ENCODE measurements around the gene ENTPD3. TPM values are rescaled to one million over a fixed set of nuclear protein-coding genes. Genes with fewer than 3 reads are reported as not detected.
A peak's percentile ranks its signal among the peaks of the same experiment; 100 is the strongest.

ENTPD3 gene
- total and polyA plus RNA-seq, 2 of the 13 experiments (the other 11 are each of a cell fraction or from before 2014, with no cell fraction given), result 0.07 TPM; not detected in 1

- no peak for ATAC-seq
- FAIRE-seq, result peak; percentile 4
- peaks cover 21% of the 10 kb centered on the region for H4K20me1 ChIP-seq (ENCODE audit: insufficient read depth, low read length)
- peak overlapping the region; percentile 80 to 98 (median 84) for H3K4me3 ChIP-seq (replicated peaks in 1 of 3; ENCODE audit: insufficient read depth in 1 of 3, low read depth in 2 of 3, low read length in 3 of 3)
- no peak overlapping the region for H2AFZ ChIP-seq (ENCODE audit: low read length)
- intact Hi-C loops (cut with micrococcal nuclease; ENCODE audit: unreplicated experiment), result loop anchor here (5.0 to 10.0 kb wide), 2 partner anchors 49 to 646 kb away; partner anchors contain the start of gene ZNF620
- ChIA-PET POLR2A (interaction anchor here (0.6 to 3.9 kb wide), 4 partner anchors 18 to 1594 kb away, joined by 4 to 37 read pairs (median 12); partner anchors contain the start of genes ZNF619, ZNF620 and ZNF621), CTCF (ENCODE audit: low intra/inter-chr PET ratio, low total read pairs) (no interaction called here)
- peaks cover 33% of the 10 kb centered on the region for H3K79me2 ChIP-seq (ENCODE audit: insufficient read depth, low read length)
- H3K9me3 ChIP-seq (ENCODE audit: low read length), result no peaks in the 10 kb centered on the region
- H3K27me3 ChIP-seq (ENCODE audit: control insufficient read depth in 1 of 2, insufficient read depth in 2 of 2, low read length in 2 of 2), result no peaks in the 10 kb centered on the region; a peak in 1 of 5 replicates
- DNase-seq (ENCODE audit: low spot score), result no peak
- H3K27ac ChIP-seq (ENCODE audit: extremely low read length, insufficient read depth, low read length), result peak overlapping the region; percentile 86
- peak overlapping the region; percentile 98 for H3K9ac ChIP-seq (ENCODE audit: insufficient read depth, low read depth, low read length)
- in situ Hi-C loops (cut with HindIII; ENCODE audit: extremely low pct_ligation_motif_present, low pct_unique_long_range_greater_than_20kb), result loop anchor here (10.0 kb wide), 1 partner anchor 144 kb away; no protein-coding TSS in a partner anchor
- H3K4me2 ChIP-seq (ENCODE audit: low read depth, low read length), result peak overlapping the region; percentile 85
- BruUV-seq (replicated peaks), result no TSS peak
- WGBS (ENCODE audit: low lambda C conversion rate), result 48% methylated on average over 4 of the region's 4 CpGs
- H3K4me1 ChIP-seq (ENCODE audit: insufficient read depth, low read length), result peaks cover 49% of the 10 kb centered on the region
- peaks cover 8 to 32% of the 10 kb centered on the region in 2 experiments for H3K36me3 ChIP-seq (replicated peaks in 1 of 2; ENCODE audit: control insufficient read depth in 1 of 2, insufficient read depth in 2 of 2, low read length in 2 of 2)
- no peak for TF ChIP-seq GATAD2A (CRISPR knock-in tag; IDR thresholded peaks at IDR 0.05)
- TF ChIP-seq E2F2 (CRISPR knock-in tag; IDR thresholded peaks at IDR 0.05; ENCODE audit: borderline replicate concordance), result no peak
- TF ChIP-seq HNF4A (CRISPR knock-in tag; IDR thresholded peaks at IDR 0.05), result peak; percentile 56
- TF ChIP-seq TBX3 (IDR thresholded peaks at IDR 0.05; ENCODE audit: borderline replicate concordance), result no peak
- TF ChIP-seq DR1 (CRISPR knock-in tag; IDR thresholded peaks at IDR 0.05), result no peak
- TF ChIP-seq ZNF337 (CRISPR knock-in tag; IDR thresholded peaks at IDR 0.05; ENCODE audit: borderline replicate concordance, low read depth), result no peak
- TF ChIP-seq NCOR1 (IDR thresholded peaks at IDR 0.05; ENCODE audit: borderline replicate concordance, low read length), result 0 out of 2 replicates have a peak, but pooled peaks have one; percentile 21
- 0 out of 2 replicates have a peak, but pooled peaks have one; percentile 29 for TF ChIP-seq ZBTB38 (CRISPR knock-in tag; IDR thresholded peaks at IDR 0.05)
- no peak for TF ChIP-seq PBX3 (CRISPR knock-in tag; IDR thresholded peaks at IDR 0.05; ENCODE audit: borderline replicate concordance)
- TF ChIP-seq JUND (CRISPR knock-in tag; IDR thresholded peaks at IDR 0.05), result no peak
- TF ChIP-seq ZNF329 (CRISPR knock-in tag; IDR thresholded peaks at IDR 0.05; ENCODE audit: low read depth), result no peak
- TF ChIP-seq ZNF782 (CRISPR knock-in tag; IDR thresholded peaks at IDR 0.05; ENCODE audit: borderline replicate concordance), result no peak
- TF ChIP-seq ZBED4 (CRISPR knock-in tag; IDR thresholded peaks at IDR 0.05; ENCODE audit: borderline replicate concordance), result no peak
- TF ChIP-seq ZNF138 (CRISPR knock-in tag; IDR thresholded peaks at IDR 0.05; ENCODE audit: low read depth), result no peak
- no peak for TF ChIP-seq MEIS1 (CRISPR knock-in tag; IDR thresholded peaks at IDR 0.05; ENCODE audit: borderline replicate concordance)
- no peak for TF ChIP-seq ZFP36 (IDR thresholded peaks at IDR 0.05; ENCODE audit: borderline replicate concordance, low read depth, low read length, partially characterized antibody)
- TF ChIP-seq ZNF264 (CRISPR knock-in tag; IDR thresholded peaks at IDR 0.05), result no peak
These were observed 71.5 kb downstream of the ENTPD3 start for GRCh38 chr3:40458473-40458872.
